GM23338 (cell line): ENCODE measurements around the gene C11orf91. TPM values are rescaled to one million over a fixed set of nuclear protein-coding genes. Genes with fewer than 3 reads are reported as not detected.

Source experiments
- ATAC-seq: fragments of 200-7000 bp; cut with Tn5 transposase; 3 replicates; pipeline ENCODE4 v1.9.1; 2020
- DNase-seq: peaks from one replicate; pipeline ENCODE4 v3.0.0-alpha.2; 2015; ENCODE audit warnings: low spot score
- H2AFZ ChIP-seq: fragments of 200-600 bp; sonication (generic); 2 replicates; pipeline ENCODE4 v1.8.0; 2016; ENCODE audit warnings: antibody characterized with exemption, mild to moderate bottlenecking, moderate library complexity
- H3F3A ChIP-seq: fragments of 200-600 bp; sonication (generic); replicated peaks from 2 replicates; pipeline ENCODE4 v1.8.0; 2017; ENCODE audit warnings: antibody characterized with exemption, mixed run types, low read depth
- H3K27ac ChIP-seq: fragments of 200-600 bp; sonication (generic); 2 replicates; pipeline ENCODE4 v1.6.1; 2016; ENCODE audit warnings: low read depth
- H3K27me3 ChIP-seq: fragments of 200-600 bp; sonication (generic); 2 replicates; pipeline ENCODE4 v1.8.0; 2016; ENCODE audit warnings: mild to moderate bottlenecking, mixed run types, moderate library complexity; ENCODE audit not compliant: insufficient read depth
- H3K36me3 ChIP-seq: fragments of 200-600 bp; sonication (generic); 2 replicates; pipeline ENCODE4 v1.8.0; 2016; ENCODE audit warnings: mild to moderate bottlenecking; ENCODE audit not compliant: insufficient read depth
- H3K4me1 ChIP-seq: fragments of 200-600 bp; sonication (generic); 2 replicates; pipeline ENCODE4 v1.8.0; 2016; ENCODE audit warnings: mild to moderate bottlenecking, moderate library complexity; ENCODE audit not compliant: insufficient read depth
- H3K4me2 ChIP-seq: fragments of 200-600 bp; sonication (generic); 2 replicates; pipeline ENCODE4 v1.7.1; 2017; ENCODE audit warnings: mixed run types
- H3K4me3 ChIP-seq: fragments of 200-600 bp; sonication (generic); 2 replicates; pipeline ENCODE4 v1.6.1; 2016; ENCODE audit warnings: mixed run types
- H3K79me2 ChIP-seq: fragments of 200-600 bp; sonication (generic); replicated peaks from 2 replicates; pipeline ENCODE4 v1.8.0; 2017; ENCODE audit warnings: mild to moderate bottlenecking; ENCODE audit not compliant: insufficient read depth
- H3K9me2 ChIP-seq: fragments of 200-600 bp; sonication (generic); 2 replicates; pipeline ENCODE4 v1.8.0; 2017; ENCODE audit not compliant: insufficient read depth
- H4K20me1 ChIP-seq: fragments of 200-600 bp; sonication (generic); replicated peaks from 2 replicates; pipeline ENCODE4 v1.8.0; 2017; ENCODE audit warnings: mild to moderate bottlenecking; ENCODE audit not compliant: insufficient read depth
- H3K27ac Mint-ChIP-seq: 2 replicates; pipeline ENCODE4 v1.8.0; 2020; ENCODE audit warnings: inconsistent platforms, mild to moderate bottlenecking, moderate library complexity, mixed read lengths
- H3K27me3 Mint-ChIP-seq: 3 replicates; pipeline ENCODE4 v1.8.0; 2022; ENCODE audit warnings: low read depth, mild to moderate bottlenecking, moderate library complexity, mixed read lengths, inconsistent platforms; ENCODE audit not compliant: insufficient read depth, poor library complexity
- H3K36me3 Mint-ChIP-seq: 3 replicates; pipeline ENCODE4 v1.8.0; 2021; ENCODE audit warnings: low read depth, mild to moderate bottlenecking, inconsistent platforms, moderate library complexity, mixed read lengths
- H3K4me1 Mint-ChIP-seq: 3 replicates; pipeline ENCODE4 v1.8.0; 2020; ENCODE audit warnings: mild to moderate bottlenecking, inconsistent platforms, mixed read lengths
- H3K4me3 Mint-ChIP-seq: 3 replicates; pipeline ENCODE4 v1.8.0; 2021; ENCODE audit warnings: moderate library complexity, mild to moderate bottlenecking, inconsistent platforms, mixed read lengths
- H3K9me3 Mint-ChIP-seq: 3 replicates; pipeline ENCODE4 v1.8.0; 2020; ENCODE audit warnings: moderate library complexity, mild to moderate bottlenecking, inconsistent platforms, mixed read lengths
- CREB1 ChIP-seq: fragments of 250-450 bp; sonication (Bioruptor Pico); IDR thresholded peaks from 2 replicates; pipeline ENCODE4 v1.5.0; 2020; ENCODE audit warnings: low read depth, mild to moderate bottlenecking, moderate library complexity
- CTCF ChIP-seq, 2 experiments: fragments of 200-600 bp in 1 of 2; sonication (generic) in 1 of 2; conservative IDR thresholded peaks; 2 replicates each; pipeline versions ENCODE4 v1.5.1 to v1.6.1; 2016 to 2017; ENCODE audit warnings: antibody characterized with exemption in 2 of 2, low read depth in 2 of 2, mild to moderate bottlenecking in 2 of 2, moderate library complexity in 1 of 2
- JUNB ChIP-seq: IDR thresholded peaks from one replicate; pipeline ENCODE4 v1.6.1; 2016; ENCODE audit warnings: antibody characterized with exemption; ENCODE audit not compliant: unreplicated experiment
- NANOG ChIP-seq: IDR thresholded peaks from 2 replicates; pipeline ENCODE4 v1.6.1; 2016; ENCODE audit warnings: antibody characterized with exemption, borderline replicate concordance
- POLR2AphosphoS5 ChIP-seq: IDR thresholded peaks from 2 replicates; pipeline ENCODE4 v1.6.1; 2016; ENCODE audit warnings: antibody characterized with exemption, low read depth
- STAT1 ChIP-seq: IDR thresholded peaks from one replicate; pipeline ENCODE4 v1.6.1; 2016; ENCODE audit warnings: antibody characterized with exemption; ENCODE audit not compliant: unreplicated experiment
- ZNF114 ChIP-seq: fragments of 250-450 bp; sonication (Bioruptor Pico); IDR thresholded peaks from 2 replicates; pipeline ENCODE4 v1.5.0; 2020; ENCODE audit warnings: mild to moderate bottlenecking, moderate library complexity
- ZNF331 ChIP-seq: fragments of 250-450 bp; sonication (Bioruptor Pico); IDR thresholded peaks from 2 replicates; pipeline ENCODE4 v1.5.0; 2020; ENCODE audit warnings: low read depth, mild to moderate bottlenecking, moderate library complexity
- polyA plus RNA-seq: library from polyadenylated mRNA; unstranded; fragments of >200 nt; fragmentation: Nextera tagmentation; extraction: Ambion mirVana; gene quantifications from 2 replicates; pipeline ENCODE4 v1.2.1, GENCODE V29; 2016
- total RNA-seq: library from RNA; depleted of rRNA; stranded (reverse); fragments of >200 nt; shearing (Covaris generic); gene quantifications from 2 replicates; pipeline ENCODE4 v1.2.3, GENCODE V29; 2014
- TF ChIP-seq, protein P1 (sequence below): fragments of 250-450 bp; sonication (Bioruptor Pico); IDR thresholded peaks from 2 replicates; pipeline ENCODE4 v1.5.0; 2020; ENCODE audit warnings: mild to moderate bottlenecking, moderate library complexity
- TF ChIP-seq, protein P2 (sequence below): IDR thresholded peaks from one replicate; pipeline ENCODE4 v1.6.1; 2018; ENCODE audit warnings: antibody characterized with exemption; ENCODE audit not compliant: unreplicated experiment

Gene C11orf91
- total and polyA plus RNA-seq, 2 experiments from 2014 or later = not detected

- TF ChIP-seq, protein P1, sequence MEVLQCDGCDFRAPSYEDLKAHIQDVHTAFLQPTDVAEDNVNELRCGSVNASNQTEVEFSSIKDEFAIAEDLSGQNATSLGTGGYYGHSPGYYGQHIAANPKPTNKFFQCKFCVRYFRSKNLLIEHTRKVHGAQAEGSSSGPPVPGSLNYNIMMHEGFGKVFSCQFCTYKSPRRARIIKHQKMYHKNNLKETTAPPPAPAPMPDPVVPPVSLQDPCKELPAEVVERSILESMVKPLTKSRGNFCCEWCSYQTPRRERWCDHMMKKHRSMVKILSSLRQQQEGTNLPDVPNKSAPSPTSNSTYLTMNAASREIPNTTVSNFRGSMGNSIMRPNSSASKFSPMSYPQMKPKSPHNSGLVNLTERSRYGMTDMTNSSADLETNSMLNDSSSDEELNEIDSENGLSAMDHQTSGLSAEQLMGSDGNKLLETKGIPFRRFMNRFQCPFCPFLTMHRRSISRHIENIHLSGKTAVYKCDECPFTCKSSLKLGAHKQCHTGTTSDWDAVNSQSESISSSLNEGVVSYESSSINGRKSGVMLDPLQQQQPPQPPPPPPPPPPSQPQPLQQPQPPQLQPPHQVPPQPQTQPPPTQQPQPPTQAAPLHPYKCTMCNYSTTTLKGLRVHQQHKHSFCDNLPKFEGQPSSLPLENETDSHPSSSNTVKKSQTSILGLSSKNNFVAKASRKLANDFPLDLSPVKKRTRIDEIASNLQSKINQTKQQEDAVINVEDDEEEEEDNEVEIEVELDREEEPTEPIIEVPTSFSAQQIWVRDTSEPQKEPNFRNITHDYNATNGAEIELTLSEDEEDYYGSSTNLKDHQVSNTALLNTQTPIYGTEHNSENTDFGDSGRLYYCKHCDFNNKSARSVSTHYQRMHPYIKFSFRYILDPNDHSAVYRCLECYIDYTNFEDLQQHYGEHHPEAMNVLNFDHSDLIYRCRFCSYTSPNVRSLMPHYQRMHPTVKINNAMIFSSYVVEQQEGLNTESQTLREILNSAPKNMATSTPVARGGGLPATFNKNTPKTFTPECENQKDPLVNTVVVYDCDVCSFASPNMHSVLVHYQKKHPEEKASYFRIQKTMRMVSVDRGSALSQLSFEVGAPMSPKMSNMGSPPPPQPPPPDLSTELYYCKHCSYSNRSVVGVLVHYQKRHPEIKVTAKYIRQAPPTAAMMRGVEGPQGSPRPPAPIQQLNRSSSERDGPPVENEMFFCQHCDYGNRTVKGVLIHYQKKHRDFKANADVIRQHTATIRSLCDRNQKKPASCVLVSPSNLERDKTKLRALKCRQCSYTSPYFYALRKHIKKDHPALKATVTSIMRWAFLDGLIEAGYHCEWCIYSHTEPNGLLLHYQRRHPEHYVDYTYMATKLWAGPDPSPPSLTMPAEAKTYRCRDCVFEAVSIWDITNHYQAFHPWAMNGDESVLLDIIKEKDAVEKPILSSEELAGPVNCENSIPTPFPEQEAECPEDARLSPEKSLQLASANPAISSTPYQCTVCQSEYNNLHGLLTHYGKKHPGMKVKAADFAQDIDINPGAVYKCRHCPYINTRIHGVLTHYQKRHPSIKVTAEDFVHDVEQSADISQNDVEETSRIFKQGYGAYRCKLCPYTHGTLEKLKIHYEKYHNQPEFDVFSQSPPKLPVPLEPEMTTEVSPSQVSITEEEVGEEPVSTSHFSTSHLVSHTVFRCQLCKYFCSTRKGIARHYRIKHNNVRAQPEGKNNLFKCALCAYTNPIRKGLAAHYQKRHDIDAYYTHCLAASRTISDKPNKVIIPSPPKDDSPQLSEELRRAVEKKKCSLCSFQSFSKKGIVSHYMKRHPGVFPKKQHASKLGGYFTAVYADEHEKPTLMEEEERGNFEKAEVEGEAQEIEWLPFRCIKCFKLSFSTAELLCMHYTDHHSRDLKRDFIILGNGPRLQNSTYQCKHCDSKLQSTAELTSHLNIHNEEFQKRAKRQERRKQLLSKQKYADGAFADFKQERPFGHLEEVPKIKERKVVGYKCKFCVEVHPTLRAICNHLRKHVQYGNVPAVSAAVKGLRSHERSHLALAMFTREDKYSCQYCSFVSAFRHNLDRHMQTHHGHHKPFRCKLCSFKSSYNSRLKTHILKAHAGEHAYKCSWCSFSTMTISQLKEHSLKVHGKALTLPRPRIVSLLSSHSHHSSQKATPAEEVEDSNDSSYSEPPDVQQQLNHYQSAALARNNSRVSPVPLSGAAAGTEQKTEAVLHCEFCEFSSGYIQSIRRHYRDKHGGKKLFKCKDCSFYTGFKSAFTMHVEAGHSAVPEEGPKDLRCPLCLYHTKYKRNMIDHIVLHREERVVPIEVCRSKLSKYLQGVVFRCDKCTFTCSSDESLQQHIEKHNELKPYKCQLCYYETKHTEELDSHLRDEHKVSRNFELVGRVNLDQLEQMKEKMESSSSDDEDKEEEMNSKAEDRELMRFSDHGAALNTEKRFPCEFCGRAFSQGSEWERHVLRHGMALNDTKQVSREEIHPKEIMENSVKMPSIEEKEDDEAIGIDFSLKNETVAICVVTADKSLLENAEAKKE (CRISPR knock-in tag) = no peak
- TF ChIP-seq ZNF114 (CRISPR knock-in tag) (no peak), NANOG (no peak)
- TF ChIP-seq, protein P2, sequence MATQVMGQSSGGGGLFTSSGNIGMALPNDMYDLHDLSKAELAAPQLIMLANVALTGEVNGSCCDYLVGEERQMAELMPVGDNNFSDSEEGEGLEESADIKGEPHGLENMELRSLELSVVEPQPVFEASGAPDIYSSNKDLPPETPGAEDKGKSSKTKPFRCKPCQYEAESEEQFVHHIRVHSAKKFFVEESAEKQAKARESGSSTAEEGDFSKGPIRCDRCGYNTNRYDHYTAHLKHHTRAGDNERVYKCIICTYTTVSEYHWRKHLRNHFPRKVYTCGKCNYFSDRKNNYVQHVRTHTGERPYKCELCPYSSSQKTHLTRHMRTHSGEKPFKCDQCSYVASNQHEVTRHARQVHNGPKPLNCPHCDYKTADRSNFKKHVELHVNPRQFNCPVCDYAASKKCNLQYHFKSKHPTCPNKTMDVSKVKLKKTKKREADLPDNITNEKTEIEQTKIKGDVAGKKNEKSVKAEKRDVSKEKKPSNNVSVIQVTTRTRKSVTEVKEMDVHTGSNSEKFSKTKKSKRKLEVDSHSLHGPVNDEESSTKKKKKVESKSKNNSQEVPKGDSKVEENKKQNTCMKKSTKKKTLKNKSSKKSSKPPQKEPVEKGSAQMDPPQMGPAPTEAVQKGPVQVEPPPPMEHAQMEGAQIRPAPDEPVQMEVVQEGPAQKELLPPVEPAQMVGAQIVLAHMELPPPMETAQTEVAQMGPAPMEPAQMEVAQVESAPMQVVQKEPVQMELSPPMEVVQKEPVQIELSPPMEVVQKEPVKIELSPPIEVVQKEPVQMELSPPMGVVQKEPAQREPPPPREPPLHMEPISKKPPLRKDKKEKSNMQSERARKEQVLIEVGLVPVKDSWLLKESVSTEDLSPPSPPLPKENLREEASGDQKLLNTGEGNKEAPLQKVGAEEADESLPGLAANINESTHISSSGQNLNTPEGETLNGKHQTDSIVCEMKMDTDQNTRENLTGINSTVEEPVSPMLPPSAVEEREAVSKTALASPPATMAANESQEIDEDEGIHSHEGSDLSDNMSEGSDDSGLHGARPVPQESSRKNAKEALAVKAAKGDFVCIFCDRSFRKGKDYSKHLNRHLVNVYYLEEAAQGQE = no peak
Measured at GRCh38 chr11:33660962-33661361, 39.7 kb downstream of the C11orf91 start (continued).

- H3K4me3 Mint-ChIP-seq = no peak overlapping the region
- Histone ChIP-seq H3K4me3 (no peak overlapping the region), H3K27me3 (no peaks in the 10 kb centered on the region), H2AFZ (no peak overlapping the region), H3K79me2 (no peaks in the 10 kb centered on the region), H4K20me1 (no peaks in the 10 kb centered on the region; the same call in 1 of the 2 replicates), H3K4me2 (no peak overlapping the region), H3F3A (no peaks in the 10 kb centered on the region), H3K4me1 (peaks cover 11% of the 10 kb centered on the region), H3K36me3 (no peaks in the 10 kb centered on the region), H3K27ac (no peak overlapping the region), H3K9me2 (peaks cover 13% of the 10 kb centered on the region; the same call in 1 of the 2 replicates)
- peaks cover 11% of the 10 kb centered on the region for H3K4me1 Mint-ChIP-seq
- H3K27ac Mint-ChIP-seq = no peak overlapping the region
- H3K9me3 Mint-ChIP-seq = peaks cover 5% of the 10 kb centered on the region; the same call in 2 of the 3 replicates
- DNase-seq (no peak), ATAC-seq (no peak)
- H3K36me3 Mint-ChIP-seq = peaks cover 4% of the 10 kb centered on the region; the same call in 1 of the 3 replicates
- H3K27me3 Mint-ChIP-seq = peaks cover 4% of the 10 kb centered on the region
- no peak for TF ChIP-seq STAT1
- no peak for TF ChIP-seq CREB1 (CRISPR knock-in tag)
- no peak for TF ChIP-seq ZNF331 (CRISPR knock-in tag)
- no peak for TF ChIP-seq CTCF (conservative IDR thresholded peaks at IDR 0.05; ENCODE audit: low read depth in 2 of 2)
- no peak for TF ChIP-seq POLR2AphosphoS5
- TF ChIP-seq JUNB = no peak
Measured at GRCh38 chr11:33659370-33660139, 41.1 kb downstream of the C11orf91 start.
